Measurements from ENCODE around the gene SH2D3C. TPM values are rescaled to one million over a fixed set of nuclear protein-coding genes. Genes with fewer than 3 reads are reported as not detected.
"Not testable (repeated sequence)": the region's sequence is repeated elsewhere in the genome, so short reads cannot be mapped to it uniquely, and the experiment has no call there.

SH2D3C gene
- total and polyA plus RNA-seq, 4 donors = 9.4 to 29.4 (median 17.7) TPM

- not testable (repeated sequence) for H3K4me3 ChIP-seq (ENCODE audit: low read depth, low read length)
- WGBS (ENCODE audit: insufficient coverage) = 79% methylated on average over 11 of the region's 11 CpGs
Measured at GRCh38 chr9:127756776-127757175, 21.7 kb downstream of the SH2D3C start.

GRCh38 chr9:127756233-127756632 lies 22.2 kb downstream of the SH2D3C start:
- Histone ChIP-seq H3K36me3 (ENCODE audit: control insufficient read depth, insufficient read depth, low read length) (peaks cover 6% of the 10 kb centered on the region), H3K27me3 (ENCODE audit: control insufficient read depth, insufficient read depth, low read length) (peaks cover 17% of the 10 kb centered on the region), H3K4me1 (ENCODE audit: control insufficient read depth, insufficient read depth, low read length) (peaks cover 36% of the 10 kb centered on the region), H3K27ac (ENCODE audit: low read depth, low read length) (no peak overlapping the region), H3K9me3 (ENCODE audit: control insufficient read depth, insufficient read depth, low read length) (no peaks in the 10 kb centered on the region), H3K4me3 (ENCODE audit: low read depth, low read length) (no peak overlapping the region)
- WGBS (ENCODE audit: insufficient coverage) = 88% methylated on average over 2 of the region's 3 CpGs
- no peak for DNase-seq (ENCODE audit: low read depth in 4 of 6, low spot score in 6 of 6)

More at GRCh38 chr9:127756776-127757175, 21.7 kb downstream of the SH2D3C start:
- peaks cover 42% of the 10 kb centered on the region for H3K4me1 ChIP-seq (ENCODE audit: control insufficient read depth, insufficient read depth, low read length)
- H3K27ac ChIP-seq (ENCODE audit: low read depth, low read length); H3K9me3 ChIP-seq (ENCODE audit: control insufficient read depth, insufficient read depth, low read length); H3K36me3 ChIP-seq (ENCODE audit: control insufficient read depth, insufficient read depth, low read length); DNase-seq (ENCODE audit: low read depth in 4 of 6, low spot score in 6 of 6): not testable (repeated sequence)
- H3K27me3 ChIP-seq (ENCODE audit: control insufficient read depth, insufficient read depth, low read length) = peaks cover 17% of the 10 kb centered on the region

- Histone ChIP-seq H3K4me1 (ENCODE audit: control insufficient read depth, insufficient read depth, low read length) (peaks cover 36% of the 10 kb centered on the region), H3K27ac (ENCODE audit: low read depth, low read length) (no peak overlapping the region), H3K27me3 (ENCODE audit: control insufficient read depth, insufficient read depth, low read length) (peaks cover 17% of the 10 kb centered on the region), H3K4me3 (ENCODE audit: low read depth, low read length) (peak overlapping the region; percentile 35), H3K36me3 (ENCODE audit: control insufficient read depth, insufficient read depth, low read length) (peaks cover 11% of the 10 kb centered on the region), H3K9me3 (ENCODE audit: control insufficient read depth, insufficient read depth, low read length) (no peaks in the 10 kb centered on the region)
- WGBS (ENCODE audit: insufficient coverage) = 14% methylated on average over 37 of the region's 61 CpGs
- DNase-seq (ENCODE audit: low read depth in 4 of 6, low spot score in 6 of 6) = peak in 2 of 6 donors; percentile 92 to 94
Measured at GRCh38 chr9:127755061-127756060, 23.1 kb downstream of the SH2D3C start.

- Histone ChIP-seq H3K36me3 (ENCODE audit: control insufficient read depth, insufficient read depth, low read length) (peaks cover 17% of the 10 kb centered on the region), H3K27me3 (ENCODE audit: control insufficient read depth, insufficient read depth, low read length) (peaks cover 17% of the 10 kb centered on the region), H3K4me3 (ENCODE audit: low read depth, low read length) (peak overlapping the region; percentile 54), H3K4me1 (ENCODE audit: control insufficient read depth, insufficient read depth, low read length) (peaks cover 36% of the 10 kb centered on the region), H3K27ac (ENCODE audit: low read depth, low read length) (no peak overlapping the region), H3K9me3 (ENCODE audit: control insufficient read depth, insufficient read depth, low read length) (no peaks in the 10 kb centered on the region)
- DNase-seq (ENCODE audit: low read depth in 4 of 6, low spot score in 6 of 6) = peak in 3 of 6 donors; percentile 68 to 95 (median 93)
- 3% methylated on average over 86 of the region's 86 CpGs for WGBS (ENCODE audit: insufficient coverage)
Measured at GRCh38 chr9:127754099-127755060, 24.1 kb downstream of the SH2D3C start.

- no peak overlapping the region for H3K4me3 ChIP-seq (ENCODE audit: low read depth, low read length)
- no peak overlapping the region for H3K27ac ChIP-seq (ENCODE audit: low read depth, low read length)
- H3K4me1 ChIP-seq (ENCODE audit: control insufficient read depth, insufficient read depth, low read length) = peaks cover 36% of the 10 kb centered on the region
- no peaks in the 10 kb centered on the region for H3K9me3 ChIP-seq (ENCODE audit: control insufficient read depth, insufficient read depth, low read length)
- H3K36me3 ChIP-seq (ENCODE audit: control insufficient read depth, insufficient read depth, low read length) = peaks cover 24% of the 10 kb centered on the region
- WGBS (ENCODE audit: insufficient coverage) = 42% methylated on average over 5 of the region's 8 CpGs
- H3K27me3 ChIP-seq (ENCODE audit: control insufficient read depth, insufficient read depth, low read length) = peaks cover 17% of the 10 kb centered on the region
- DNase-seq (ENCODE audit: low read depth in 4 of 6, low spot score in 6 of 6) = no peak
Measured at GRCh38 chr9:127753622-127754021, 24.8 kb downstream of the SH2D3C start.

GRCh38 chr9:127753148-127753547 lies 25.3 kb downstream of the SH2D3C start:
- Histone ChIP-seq H3K4me1 (ENCODE audit: control insufficient read depth, insufficient read depth, low read length) (peaks cover 36% of the 10 kb centered on the region), H3K27me3 (ENCODE audit: control insufficient read depth, insufficient read depth, low read length) (peaks cover 17% of the 10 kb centered on the region), H3K4me3 (ENCODE audit: low read depth, low read length) (no peak overlapping the region), H3K9me3 (ENCODE audit: control insufficient read depth, insufficient read depth, low read length) (no peaks in the 10 kb centered on the region), H3K36me3 (ENCODE audit: control insufficient read depth, insufficient read depth, low read length) (peaks cover 29% of the 10 kb centered on the region), H3K27ac (ENCODE audit: low read depth, low read length) (no peak overlapping the region)
- 70% methylated on average over 6 of the region's 8 CpGs for WGBS (ENCODE audit: insufficient coverage)
- DNase-seq (ENCODE audit: low read depth in 4 of 6, low spot score in 6 of 6) = no peak

GRCh38 chr9:127751269-127752054 lies 27.0 kb downstream of the SH2D3C start:
- H3K4me1 ChIP-seq (ENCODE audit: control insufficient read depth, insufficient read depth, low read length) = peaks cover 36% of the 10 kb centered on the region
- H3K27ac ChIP-seq (ENCODE audit: low read depth, low read length) = no peak overlapping the region
- no peak for DNase-seq (ENCODE audit: low read depth in 4 of 6, low spot score in 6 of 6)
- H3K4me3 ChIP-seq (ENCODE audit: low read depth, low read length) = no peak overlapping the region
- no peaks in the 10 kb centered on the region for H3K9me3 ChIP-seq (ENCODE audit: control insufficient read depth, insufficient read depth, low read length)
- WGBS (ENCODE audit: insufficient coverage) = 64% methylated on average over 5 of the region's 10 CpGs
- H3K27me3 ChIP-seq (ENCODE audit: control insufficient read depth, insufficient read depth, low read length) = peaks cover 17% of the 10 kb centered on the region
- peaks cover 41% of the 10 kb centered on the region for H3K36me3 ChIP-seq (ENCODE audit: control insufficient read depth, insufficient read depth, low read length)

- H3K27me3 ChIP-seq (ENCODE audit: control insufficient read depth, insufficient read depth, low read length) = peaks cover 7% of the 10 kb centered on the region
- no peak for DNase-seq (ENCODE audit: low read depth in 4 of 6, low spot score in 6 of 6)
- H3K36me3 ChIP-seq (ENCODE audit: control insufficient read depth, insufficient read depth, low read length) = peaks cover 51% of the 10 kb centered on the region
Measured at GRCh38 chr9:127749090-127749787, 29.2 kb downstream of the SH2D3C start.

More at GRCh38 chr9:127749090-127749787, 29.2 kb downstream of the SH2D3C start:
- 95% methylated on average over 26 of the region's 26 CpGs for WGBS (ENCODE audit: insufficient coverage)
- H3K4me3 ChIP-seq (ENCODE audit: low read depth, low read length) = no peak overlapping the region
- no peaks in the 10 kb centered on the region for H3K9me3 ChIP-seq (ENCODE audit: control insufficient read depth, insufficient read depth, low read length)
- H3K4me1 ChIP-seq (ENCODE audit: control insufficient read depth, insufficient read depth, low read length) = peaks cover 23% of the 10 kb centered on the region
- H3K27ac ChIP-seq (ENCODE audit: low read depth, low read length) = no peak overlapping the region

All from spinal cord (tissue), 10 donors.